ENCODE measurements around the gene SEMA3F. TPM values are rescaled to one million over a fixed set of nuclear protein-coding genes. Genes with fewer than 3 reads are reported as not detected.
A peak's percentile ranks its signal among the peaks of the same experiment; 100 is the strongest.

SEMA3F gene
- total and polyA plus RNA-seq, 2 of the 4 experiments (the other 2 are of a cell fraction), result 7.3 to 23.3 TPM

DNA sequence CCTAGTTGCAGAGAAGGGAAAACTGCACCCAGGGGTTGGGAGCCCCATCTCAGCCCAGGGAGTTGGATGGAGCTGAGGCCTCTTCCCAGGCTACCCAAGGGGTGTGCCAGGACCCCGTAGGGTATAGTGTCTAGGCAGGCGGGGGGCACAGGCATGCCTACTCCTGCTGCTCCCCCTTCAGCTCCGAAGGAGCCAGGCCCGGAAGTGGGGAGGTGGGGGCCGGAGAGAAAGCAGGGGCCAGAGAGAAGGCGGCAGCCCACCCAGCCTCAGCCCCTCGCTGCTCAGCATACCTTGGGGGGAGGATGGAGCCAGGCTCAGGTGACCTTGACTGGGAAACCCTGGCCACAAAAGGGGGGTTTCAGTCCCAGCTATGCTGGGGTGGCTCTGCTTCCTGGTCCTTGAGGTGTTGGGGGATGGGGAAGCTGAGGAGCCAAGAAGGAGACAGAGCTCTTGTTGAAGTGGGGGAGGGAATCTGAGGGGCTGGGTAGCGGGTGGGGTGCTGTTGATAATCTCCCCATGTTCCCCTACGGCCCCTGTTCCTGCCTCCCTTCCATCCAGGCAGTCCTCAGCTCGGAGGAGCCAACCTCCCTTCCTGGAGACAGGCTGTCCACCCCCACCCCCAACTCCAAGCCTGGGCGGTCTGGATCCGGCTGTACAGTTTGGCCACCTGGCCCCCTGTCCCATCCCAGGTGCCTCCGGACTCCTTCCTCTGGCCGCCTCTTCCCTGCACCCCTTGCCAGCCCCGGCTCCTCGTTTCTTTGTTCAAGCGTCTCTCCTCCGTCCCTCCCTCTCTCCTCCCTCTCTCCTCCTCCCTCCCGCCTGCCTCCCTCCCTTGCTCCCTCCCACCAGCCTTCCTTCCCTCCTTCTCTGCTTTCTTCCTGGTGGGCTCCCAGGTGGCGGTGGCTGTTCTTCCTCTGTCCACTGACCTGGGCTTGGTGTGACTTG, 1.7 kb downstream of the SEMA3F start:
- Histone ChIP-seq H4K91ac (ENCODE audit: insufficient read depth, low read depth, low read length) (peak overlapping the region; percentile 97), H3K79me1 (ENCODE audit: low read depth in 1 of 2, low read length in 2 of 2) (peaks cover 8 to 47% of the 10 kb centered on the region in 2 experiments; a peak in 3 of 4 replicates), H2AK5ac (ENCODE audit: low read depth, low read length) (peak overlapping the region; percentile 90), H3K4ac (ENCODE audit: low read depth, low read length) (peak overlapping the region; percentile 98), H3K4me2 (ENCODE audit: low read depth, low read length) (peak overlapping the region; percentile 84), H2BK120ac (ENCODE audit: low read depth, low read length) (peak overlapping the region; percentile 80), H3K56ac (ENCODE audit: extremely low read depth, insufficient read depth, low read length) (peak overlapping the region; percentile 57), H3K4me3 (ENCODE audit: insufficient read depth, low read depth, low read length) (peak overlapping the region; percentile 45), H2AK9ac (replicated peaks; ENCODE audit: low read depth, low read length, poor library complexity) (peak overlapping the region; percentile 98), H3K9me3 (ENCODE audit: control insufficient read depth, insufficient read depth, low read length) (no peaks in the 10 kb centered on the region), H2BK20ac (ENCODE audit: low read depth, low read length) (peak overlapping the region; percentile 1), H3K27ac (ENCODE audit: insufficient read depth, low read length) (peak overlapping the region; percentile 37), H3K9ac (ENCODE audit: low read depth, low read length) (peak overlapping the region; percentile 72), H3K23ac (ENCODE audit: low read depth, low read length) (peak overlapping the region; percentile 84), H3K4me1 (ENCODE audit: control insufficient read depth, insufficient read depth, low read length) (peaks cover 19% of the 10 kb centered on the region), H3K14ac (replicated peaks; ENCODE audit: low read depth, low read length) (peak overlapping the region; percentile 89), H2BK5ac (ENCODE audit: low read depth, low read length, poor library complexity, severe bottlenecking) (peak overlapping the region; percentile 61), H3K27me3 (ENCODE audit: control insufficient read depth, insufficient read depth, low read length) (peaks cover 7% of the 10 kb centered on the region; the same call in 1 of the 2 replicates), H2AFZ (replicated peaks; ENCODE audit: low read length, poor library complexity) (peak overlapping the region; percentile 92), H4K5ac (ENCODE audit: low read depth, low read length) (peak overlapping the region; percentile 65), H4K8ac (ENCODE audit: low read depth in 2 of 2, low read length in 2 of 2) (peak overlapping the region; percentile 90 to 96), H4K20me1 (ENCODE audit: insufficient read depth, low read length) (0 out of 2 replicates have a peak, but pooled peaks cover 4% of the 10 kb centered on the region), H3K9me1 (ENCODE audit: insufficient read depth, low read length) (no peaks in the 10 kb centered on the region), H3K18ac (ENCODE audit: low read depth, low read length) (peak overlapping the region; percentile 62), H2BK15ac (ENCODE audit: low read depth, low read length) (peak overlapping the region; percentile 64; the same call in 1 of the 3 replicates), H3K36me3 (ENCODE audit: control insufficient read depth, insufficient read depth, low read length) (peaks cover 12% of the 10 kb centered on the region; the same call in 1 of the 2 replicates)
- WGBS, 2 experiments (ENCODE audit: extremely low coverage in 2 of 2, insufficient read length in 1 of 2), result 0% methylated on average over 9 of the region's 20 CpGs; no CpG with 5 or more reads in 1 of the 2 experiments
- peak; percentile 57 for ATAC-seq (ENCODE audit: low read depth)
- dilution Hi-C loops (cut with HindIII; ENCODE audit: low sequenced_read_pairs, unreplicated experiment) (no loop called here), intact Hi-C loops (cut with micrococcal nuclease) (no loop called here), in situ Hi-C loops (cut with MboI; ENCODE audit: low sequenced_read_pairs) (no loop called here)
- CTCF ChIA-PET, result interaction anchor here (2.4 kb wide), 1 partner anchor 32 kb away, joined by 6 read pairs; no protein-coding TSS in a partner anchor
- BruUV-seq (replicated peaks), result no TSS peak
- POLR2A ChIA-PET (ENCODE audit: unreplicated experiment), result interaction anchor here (0.6 kb wide), 1 partner anchor 34 kb away, joined by 3 read pairs; no protein-coding TSS in a partner anchor
- peak; percentile 85 for TF ChIP-seq MAZ (IDR thresholded peaks at IDR 0.05; ENCODE audit: borderline replicate concordance, low read depth, low read length)
- TF ChIP-seq CHD1 (IDR thresholded peaks at IDR 0.05; ENCODE audit: low read depth, low read length), result no peak
- DNase-seq, result peak; percentile 40
